Vagina (tissue), 2 donors: Measurements from ENCODE around the gene UBASH3B. TPM values are rescaled to one million over a fixed set of nuclear protein-coding genes. Genes with fewer than 3 reads are reported as not detected.
"Not testable (repeated sequence)": the region's sequence is repeated elsewhere in the genome, so short reads cannot be mapped to it uniquely, and the experiment has no call there.

ENCODE experiments used
- DNase-seq, 2 donors: peaks; one replicate each; pipeline ENCODE4 v3.0.0-alpha.2; 2017; ENCODE audit errors: extremely low spot score in 2 of 2
- H3K27ac ChIP-seq: fragments of 200-600 bp; sonication (generic); one replicate; pipeline ENCODE4 v1.5.1; 2019
- H3K27me3 ChIP-seq: fragments of 200-600 bp; sonication (generic); one replicate; pipeline ENCODE4 v1.5.1; 2019
- H3K36me3 ChIP-seq, 2 donors: fragments of 200-600 bp; sonication (generic); one replicate each; pipeline ENCODE4 v1.5.1; 2017 to 2019
- H3K4me1 ChIP-seq: fragments of 200-600 bp; sonication (generic); one replicate; pipeline ENCODE4 v1.5.1; 2019
- H3K4me3 ChIP-seq, 2 donors: fragments of 200-600 bp; sonication (generic); 1 replicate in 1 of 2; 2 replicates in 1 of 2; pipeline ENCODE4 v1.5.1; 2016 to 2019
- H3K9me3 ChIP-seq: fragments of 200-600 bp; sonication (generic); one replicate; pipeline ENCODE4 v1.5.1; 2019
- CTCF ChIP-seq, 3 experiments: fragments of 450-650 bp in 2 of 3; fragments of 200-600 bp in 1 of 3; sonication (generic) in 1 of 3; IDR thresholded peaks; one replicate each; pipeline ENCODE4 v1.5.1; 2017 to 2019; ENCODE audit warnings: antibody characterized with exemption in 3 of 3, mild to moderate bottlenecking in 2 of 3, moderate library complexity in 2 of 3
- POLR2A ChIP-seq, 2 donors: fragments of 450-650 bp; IDR thresholded peaks; one replicate each; pipeline ENCODE4 v1.6.1; 2017; ENCODE audit warnings: antibody characterized with exemption in 2 of 2, mild to moderate bottlenecking in 2 of 2, moderate library complexity in 2 of 2
- POLR2AphosphoS5 ChIP-seq, 2 donors: sonication (generic); formaldehyde crosslinking; IDR thresholded peaks; one replicate each; pipeline ENCODE4 v1.9.0; 2017; ENCODE audit warnings: antibody characterized with exemption in 2 of 2, mild to moderate bottlenecking in 2 of 2, low read depth in 1 of 2; ENCODE audit not compliant: insufficient read depth in 1 of 2
- intact Hi-C: fragments of 100-400 bp; cut with DNase I; formaldehyde crosslinking; loops from one replicate; pipeline ENCODE4 v1.15.1; 2023
- total RNA-seq: library from RNA; depleted of rRNA; stranded (reverse); fragments of >200 nt; gene quantifications from one replicate; pipeline ENCODE4 v1.2.3, GENCODE V29; 2016

Gene UBASH3B
- total RNA-seq, 1 donor from 2014 or later = 2.2 TPM

GRCh38 chr11:122820158-122820557 is 164.6 kb downstream of the UBASH3B start:
- H3K9me3 ChIP-seq = no peaks in the 10 kb centered on the region
- H3K4me3 ChIP-seq = no peak overlapping the region
- H3K4me1 ChIP-seq = peaks cover 9% of the 10 kb centered on the region
- H3K36me3 ChIP-seq = no peaks in the 10 kb centered on the region
- TF ChIP-seq CTCF (IDR thresholded peaks at IDR 0.05) = no peak
- no peak for TF ChIP-seq POLR2AphosphoS5 (IDR thresholded peaks at IDR 0.05; ENCODE audit: insufficient read depth in 1 of 2, low read depth in 1 of 2)
- no peak for TF ChIP-seq POLR2A (IDR thresholded peaks at IDR 0.05)
- no peak overlapping the region for H3K27ac ChIP-seq
- no peak for DNase-seq
- intact Hi-C loops = no loop called here
- H3K27me3 ChIP-seq = no peaks in the 10 kb centered on the region

- Histone ChIP-seq H3K9me3 (no peaks in the 10 kb centered on the region), H3K4me1 (peaks cover 9% of the 10 kb centered on the region), H3K27ac (no peak overlapping the region), H3K4me3 (no peak overlapping the region), H3K36me3 (no peaks in the 10 kb centered on the region), H3K27me3 (no peaks in the 10 kb centered on the region)
- TF ChIP-seq POLR2AphosphoS5 (IDR thresholded peaks at IDR 0.05; ENCODE audit: insufficient read depth in 1 of 2, low read depth in 1 of 2) (no peak), POLR2A (IDR thresholded peaks at IDR 0.05) (no peak), CTCF (IDR thresholded peaks at IDR 0.05) (no peak)
- no peak for DNase-seq
- intact Hi-C loops = no loop called here
Measured at GRCh38 chr11:122821169-122821568, 165.6 kb downstream of the UBASH3B start.

GRCh38 chr11:122822241-122822640 is 166.7 kb downstream of the UBASH3B start:
- Histone ChIP-seq H3K4me1 (peaks cover 4% of the 10 kb centered on the region), H3K9me3 (no peaks in the 10 kb centered on the region), H3K27me3 (no peaks in the 10 kb centered on the region), H3K4me3 (no peak overlapping the region), H3K36me3 (no peaks in the 10 kb centered on the region), H3K27ac (no peak overlapping the region)
- intact Hi-C loops = no loop called here
- TF ChIP-seq POLR2A (IDR thresholded peaks at IDR 0.05) (no peak), POLR2AphosphoS5 (IDR thresholded peaks at IDR 0.05; ENCODE audit: insufficient read depth in 1 of 2, low read depth in 1 of 2) (no peak), CTCF (IDR thresholded peaks at IDR 0.05) (no peak)
- no peak for DNase-seq

- no peak for DNase-seq
- intact Hi-C loops = no loop called here
- H3K4me3 ChIP-seq = no peak overlapping the region
- no peaks in the 10 kb centered on the region for H3K27me3 ChIP-seq
- no peaks in the 10 kb centered on the region for H3K4me1 ChIP-seq
- no peaks in the 10 kb centered on the region for H3K9me3 ChIP-seq
- TF ChIP-seq POLR2A (IDR thresholded peaks at IDR 0.05) (no peak), CTCF (IDR thresholded peaks at IDR 0.05) (no peak), POLR2AphosphoS5 (IDR thresholded peaks at IDR 0.05; ENCODE audit: insufficient read depth in 1 of 2, low read depth in 1 of 2) (no peak)
- no peaks in the 10 kb centered on the region for H3K36me3 ChIP-seq
- no peak overlapping the region for H3K27ac ChIP-seq
Measured at GRCh38 chr11:122823564-122823963, 168.0 kb downstream of the UBASH3B start.

- H3K9me3 ChIP-seq, H3K4me3 ChIP-seq, H3K27ac ChIP-seq, DNase-seq, H3K4me1 ChIP-seq, intact Hi-C loops, H3K27me3 ChIP-seq, H3K36me3 ChIP-seq: not testable (repeated sequence)
Measured at GRCh38 chr11:122829371-122829770, 173.8 kb downstream of the UBASH3B start.

- H3K9me3 ChIP-seq, H3K27ac ChIP-seq, H3K36me3 ChIP-seq, H3K4me3 ChIP-seq, intact Hi-C loops, DNase-seq, H3K27me3 ChIP-seq, H3K4me1 ChIP-seq: not testable (repeated sequence)
Measured at GRCh38 chr11:122832297-122832696, 176.8 kb downstream of the UBASH3B start.
